H9 (cell line): ENCODE results near the gene SSNA1. TPM values are rescaled to one million over a fixed set of nuclear protein-coding genes. Genes with fewer than 3 reads are reported as not detected.

Experiments used
- DNase-seq: peaks from one replicate; pipeline ENCODE4 v3.0.0-alpha.2; 2017
- H2AFZ ChIP-seq: one replicate; pipeline ENCODE4 v1.6.1; 2013; ENCODE audit warnings: mild to moderate bottlenecking, low read length, control low read depth, moderate library complexity
- H2AK5ac ChIP-seq: 2 replicates; pipeline ENCODE4 v1.6.1; 2013; ENCODE audit warnings: low read length, control low read depth, mixed read lengths; ENCODE audit not compliant: insufficient read length
- H2BK120ac ChIP-seq: one replicate; pipeline ENCODE4 v1.6.1; 2013; ENCODE audit warnings: low read depth, mild to moderate bottlenecking, low read length, control low read depth, inconsistent platforms; ENCODE audit not compliant: poor library complexity, severe bottlenecking
- H2BK12ac ChIP-seq: 2 replicates; pipeline ENCODE4 v1.6.1; 2013; ENCODE audit warnings: low read length, control low read depth, mixed read lengths, low read depth; ENCODE audit not compliant: insufficient read length
- H2BK15ac ChIP-seq: 2 replicates; pipeline ENCODE4 v1.6.1; 2013; ENCODE audit warnings: low read depth, low read length, control low read depth
- H2BK20ac ChIP-seq: one replicate; pipeline ENCODE4 v1.6.1; 2013; ENCODE audit warnings: low read depth, mild to moderate bottlenecking, low read length, control low read depth, inconsistent platforms; ENCODE audit not compliant: poor library complexity, severe bottlenecking
- H2BK5ac ChIP-seq: 2 replicates; pipeline ENCODE4 v1.6.1; 2013; ENCODE audit warnings: low read length, control low read depth, mixed read lengths; ENCODE audit not compliant: insufficient read length
- H3K14ac ChIP-seq: 2 replicates; pipeline ENCODE4 v1.6.1; 2013; ENCODE audit warnings: low read length, control low read depth; ENCODE audit not compliant: insufficient read depth
- H3K18ac ChIP-seq: 2 replicates; pipeline ENCODE4 v1.6.1; 2013; ENCODE audit warnings: low read depth, mild to moderate bottlenecking, mixed read lengths, low read length, control low read depth; ENCODE audit not compliant: insufficient read length
- H3K23ac ChIP-seq: 2 replicates; pipeline ENCODE4 v1.6.1; 2013; ENCODE audit warnings: low read length, control low read depth, mixed read lengths, low read depth; ENCODE audit not compliant: insufficient read length
- H3K23me2 ChIP-seq: 2 replicates; pipeline ENCODE4 v1.6.1; 2013; ENCODE audit warnings: low read depth, mild to moderate bottlenecking, mixed read lengths, low read length, control low read depth; ENCODE audit not compliant: insufficient read length, poor library complexity, severe bottlenecking
- H3K27ac ChIP-seq: 2 replicates; pipeline ENCODE4 v1.5.1; 2013; ENCODE audit warnings: low read length, control low read depth, mixed read lengths, low read depth; ENCODE audit not compliant: insufficient read length
- H3K27me3 ChIP-seq: 2 replicates; pipeline ENCODE4 v1.6.1; 2013; ENCODE audit warnings: low read length, control low read depth, inconsistent platforms; ENCODE audit not compliant: insufficient read depth
- H3K4ac ChIP-seq: 2 replicates; pipeline ENCODE4 v1.6.1; 2013; ENCODE audit warnings: low read depth, mild to moderate bottlenecking, control low read depth, inconsistent platforms, low read length, moderate library complexity
- H3K4me1 ChIP-seq: 2 replicates; pipeline ENCODE4 v1.6.1; 2013; ENCODE audit warnings: low read length, control low read depth, inconsistent platforms; ENCODE audit not compliant: insufficient read depth
- H3K4me2 ChIP-seq: 2 replicates; pipeline ENCODE4 v1.6.1; 2013; ENCODE audit warnings: low read length, control low read depth, mixed read lengths; ENCODE audit not compliant: insufficient read length, insufficient read depth
- H3K56ac ChIP-seq: 2 replicates; pipeline ENCODE4 v1.6.1; 2013; ENCODE audit warnings: low read depth, mild to moderate bottlenecking, mixed read lengths, low read length, control low read depth; ENCODE audit not compliant: insufficient read length
- H3K79me1 ChIP-seq: 2 replicates; pipeline ENCODE4 v1.6.1; 2013; ENCODE audit warnings: low read depth, mild to moderate bottlenecking, moderate library complexity, low read length, control low read depth, inconsistent platforms; ENCODE audit not compliant: insufficient read depth, poor library complexity, severe bottlenecking
- H3K79me2 ChIP-seq: 2 replicates; pipeline ENCODE4 v1.6.1; 2013; ENCODE audit warnings: low read length, control low read depth, inconsistent platforms; ENCODE audit not compliant: insufficient read depth
- H3K9ac ChIP-seq: 2 replicates; pipeline ENCODE4 v1.6.1; 2013; ENCODE audit warnings: low read length, control low read depth, mixed read lengths; ENCODE audit not compliant: insufficient read length; ENCODE audit errors: extremely low read depth
- H3K9me3 ChIP-seq: one replicate; pipeline ENCODE4 v1.6.1; 2013; ENCODE audit warnings: low read depth, low read length, inconsistent platforms; ENCODE audit not compliant: control insufficient read depth
- H3T11ph ChIP-seq: one replicate; pipeline ENCODE4 v1.6.1; 2013; ENCODE audit warnings: mild to moderate bottlenecking, low read length, control low read depth, inconsistent platforms
- H4K20me1 ChIP-seq: one replicate; pipeline ENCODE4 v1.6.1; 2013; ENCODE audit not compliant: control insufficient read depth, insufficient read length, insufficient read depth
- H4K5ac ChIP-seq: 2 replicates; pipeline ENCODE4 v1.6.1; 2013; ENCODE audit warnings: low read depth, mild to moderate bottlenecking, mixed read lengths, low read length, control low read depth; ENCODE audit not compliant: insufficient read length
- H4K8ac ChIP-seq: replicated peaks from 2 replicates; pipeline ENCODE4 v1.6.1; 2013; ENCODE audit warnings: low read length, control low read depth, mixed read lengths, low read depth; ENCODE audit not compliant: insufficient read length
- H4K91ac ChIP-seq: 2 replicates; pipeline ENCODE4 v1.6.1; 2013; ENCODE audit warnings: low read depth, mild to moderate bottlenecking, moderate library complexity, mixed read lengths, low read length, control low read depth; ENCODE audit not compliant: insufficient read length
- H3K27ac Mint-ChIP-seq, 3 experiments: 2 replicates in 2 of 3; 3 replicates in 1 of 3; pipeline ENCODE4 v1.8.0; 2020 to 2021; ENCODE audit warnings: mixed read lengths in 3 of 3, mild to moderate bottlenecking in 1 of 3, moderate library complexity in 1 of 3
- H3K27me3 Mint-ChIP-seq: 2 replicates; pipeline ENCODE4 v1.8.0; 2021; ENCODE audit warnings: low read depth, mild to moderate bottlenecking, moderate library complexity, mixed read lengths
- H3K36me3 Mint-ChIP-seq, 3 experiments: 2 replicates in 2 of 3; 3 replicates in 1 of 3; pipeline ENCODE4 v1.8.0; 2020 to 2021; ENCODE audit warnings: low read depth in 3 of 3, mixed read lengths in 3 of 3; ENCODE audit not compliant: insufficient read depth in 1 of 3
- H3K4me1 Mint-ChIP-seq, 2 experiments: 2 replicates each; pipeline ENCODE4 v1.8.0; 2020; ENCODE audit warnings: mixed read lengths in 2 of 2
- H3K4me3 Mint-ChIP-seq, 2 experiments: 2 replicates in 1 of 2; 3 replicates in 1 of 2; pipeline ENCODE4 v1.8.0; 2020 to 2021; ENCODE audit warnings: mild to moderate bottlenecking in 2 of 2, mixed read lengths in 2 of 2, moderate library complexity in 1 of 2
- H3K9me3 Mint-ChIP-seq, 2 experiments: 2 replicates in 1 of 2; 3 replicates in 1 of 2; pipeline ENCODE4 v1.8.0; 2020; ENCODE audit warnings: mild to moderate bottlenecking in 2 of 2, mixed read lengths in 2 of 2, moderate library complexity in 1 of 2
- CTCF ChIP-seq: fragments of 200-600 bp; sonication (generic); conservative IDR thresholded peaks from 3 replicates; pipeline ENCODE4 v1.8.0; 2021; ENCODE audit warnings: antibody characterized with exemption, mild to moderate bottlenecking
- WGBS: extraction: QIAGEN DNeasy Blood & Tissue Kit; methylation state at CpG from one replicate; pipeline ENCODE4 v1.1.7; 2013; ENCODE audit warnings: missing lambda C conversion rate, low lambda C conversion rate, mixed read lengths; ENCODE audit not compliant: insufficient read length; ENCODE audit errors: extremely low coverage; 5-methylcytosine and 5-hydroxymethylcytosine counted together
- total RNA-seq: library from RNA; stranded (reverse); gene quantifications from 2 replicates; pipeline ENCODE4 v1.2.1, GENCODE V29; 2021

The SSNA1 gene
- total RNA-seq, 1 experiment from 2014 or later, result 69.2 TPM

DNA sequence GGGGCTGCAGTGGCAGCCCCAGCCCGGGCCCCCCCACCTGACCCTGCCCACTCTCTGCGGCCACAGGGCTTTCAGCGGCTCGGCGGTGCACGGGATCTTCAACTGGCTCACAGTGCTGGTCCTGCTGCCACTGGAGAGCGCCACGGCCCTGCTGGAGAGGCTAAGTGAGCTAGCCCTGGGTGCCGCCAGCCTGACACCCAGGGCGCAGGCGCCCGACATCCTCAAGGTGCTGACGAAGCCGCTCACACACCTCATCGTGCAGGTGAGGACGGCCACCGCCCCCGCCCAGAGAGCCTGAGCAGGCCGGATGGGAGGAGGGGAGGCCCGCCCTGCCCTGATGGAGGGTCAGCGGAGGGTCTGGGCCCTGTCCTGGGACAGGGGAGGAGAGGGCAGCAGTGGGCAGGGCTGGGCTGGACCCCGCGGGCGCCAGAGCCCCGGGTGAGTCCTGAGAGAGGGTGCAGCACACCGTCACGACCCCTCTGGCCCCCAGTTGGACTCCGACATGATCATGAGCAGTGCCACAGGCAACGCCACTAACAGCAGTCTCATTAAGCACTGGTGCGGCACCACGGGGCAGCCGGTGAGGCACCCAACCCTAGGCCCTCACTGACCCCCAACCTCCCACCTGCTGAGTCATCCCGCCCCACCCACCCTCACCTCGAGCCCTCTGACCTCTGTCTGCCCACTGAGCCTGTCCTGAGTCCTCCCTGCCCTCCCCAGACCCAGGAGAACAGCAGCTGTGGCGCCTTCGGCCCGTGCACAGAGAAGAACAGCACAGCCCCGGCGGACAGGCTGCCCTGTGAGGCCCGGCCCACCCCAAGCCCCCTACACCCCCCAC, 44.9 kb downstream of the SSNA1 start:
- no peak overlapping the region for H3K9ac ChIP-seq
- no peak overlapping the region for H2AFZ ChIP-seq
- H4K5ac ChIP-seq, result no peak overlapping the region
- H3K56ac ChIP-seq, result no peak overlapping the region
- H2BK120ac ChIP-seq, result no peak overlapping the region
- H3K79me2 ChIP-seq, result no peaks in the 10 kb centered on the region
- H3K18ac ChIP-seq, result no peak overlapping the region
- H4K20me1 ChIP-seq, result no peaks in the 10 kb centered on the region
- no peaks in the 10 kb centered on the region for H3K27me3 ChIP-seq
- DNase-seq, result no peak
- no peak overlapping the region for H3T11ph ChIP-seq
- H3K14ac ChIP-seq, result no peak overlapping the region
- no peak overlapping the region for H3K27ac ChIP-seq
- no peak overlapping the region for H2BK5ac ChIP-seq
- TF ChIP-seq CTCF, result no peak
- H3K4me3 Mint-ChIP-seq, result no peak overlapping the region
- H3K23ac ChIP-seq, result no peak overlapping the region
- no peak overlapping the region for H2AK5ac ChIP-seq
- H2BK15ac ChIP-seq, result no peak overlapping the region
- no peak overlapping the region for H2BK12ac ChIP-seq
- no CpG with 5 or more reads among the region's 40 CpGs for WGBS
- H3K36me3 Mint-ChIP-seq, result no peaks in the 10 kb centered on the region
- no peak overlapping the region for H2BK20ac ChIP-seq
- H3K79me1 ChIP-seq, result no peaks in the 10 kb centered on the region
- H3K4me1 Mint-ChIP-seq, result peaks cover 8 to 13% of the 10 kb centered on the region in 2 experiments
- no peak overlapping the region for H3K27ac Mint-ChIP-seq
- no peaks in the 10 kb centered on the region for H3K23me2 ChIP-seq
- peaks cover 7% of the 10 kb centered on the region for H3K27me3 Mint-ChIP-seq
- no peak overlapping the region for H4K8ac ChIP-seq
- no peaks in the 10 kb centered on the region for H3K9me3 ChIP-seq
- H3K4me1 ChIP-seq, result peaks cover 3% of the 10 kb centered on the region; the same call in 1 of the 2 replicates
- H3K4ac ChIP-seq, result no peak overlapping the region
- H3K4me2 ChIP-seq, result no peak overlapping the region
- H3K9me3 Mint-ChIP-seq, result no peaks in the 10 kb centered on the region
- no peak overlapping the region for H4K91ac ChIP-seq
